GM18909 (cell line): ENCODE data around the gene ZMYND15.

Source experiments
- ATAC-seq: cut with Tn5 transposase; IDR thresholded peaks from one replicate; pipeline ENCODE4 v1.9.1; 2021; ENCODE audit warnings: mild to moderate bottlenecking; ENCODE audit not compliant: unreplicated experiment, poor library complexity

Gene ZMYND15

DNA sequence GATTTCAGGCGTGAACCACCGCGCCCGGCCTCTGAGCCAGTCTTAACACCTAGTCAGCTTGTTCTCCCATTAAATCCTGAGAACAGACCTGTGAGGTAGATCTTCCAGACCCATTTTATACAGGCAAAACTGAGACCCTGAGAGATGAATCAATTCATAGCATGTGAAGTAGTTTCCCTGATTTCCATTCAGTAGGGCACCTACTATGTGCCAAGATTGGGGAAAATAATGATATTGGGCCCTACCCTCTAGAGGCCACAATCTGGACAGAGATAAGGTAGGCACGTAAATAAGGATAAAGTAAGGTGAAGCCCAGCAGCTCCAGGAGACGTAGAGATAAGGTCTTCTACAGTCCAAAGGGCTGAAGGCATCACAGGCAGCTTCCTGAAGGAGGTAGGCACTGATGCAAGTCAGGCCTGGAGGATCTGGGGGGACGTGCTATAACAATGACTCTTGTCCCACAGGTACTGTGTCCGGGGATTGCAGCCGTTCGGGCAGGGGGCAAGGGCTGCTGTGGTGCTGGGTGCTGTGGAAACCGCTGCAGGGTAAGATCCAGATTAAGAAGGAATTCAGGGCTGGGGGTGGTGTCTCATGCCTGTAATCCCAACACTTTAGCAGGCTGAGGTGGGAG, 40.8 kb downstream of the ZMYND15 start:
- no peak for ATAC-seq

DNA sequence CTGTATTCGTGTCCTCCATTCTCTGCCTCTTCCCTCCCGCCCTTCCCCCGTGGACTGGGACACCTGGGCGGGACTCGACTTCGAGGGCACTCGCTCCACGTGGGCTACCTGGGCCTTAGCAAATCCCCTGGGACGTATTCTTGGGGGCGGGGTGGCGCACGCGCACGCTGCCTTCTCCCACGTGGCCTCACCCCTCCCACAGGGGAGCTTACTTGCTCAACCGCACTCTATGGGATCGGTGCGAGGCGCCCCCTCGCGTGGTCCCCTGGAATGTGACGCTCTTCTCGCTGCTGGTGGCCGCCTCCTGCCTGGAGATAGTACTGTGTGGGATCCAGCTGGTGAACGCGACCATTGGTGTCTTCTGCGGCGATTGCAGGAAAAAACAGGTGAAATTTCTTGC, 43.0 kb downstream of the ZMYND15 start:
- no peak for ATAC-seq

DNA sequence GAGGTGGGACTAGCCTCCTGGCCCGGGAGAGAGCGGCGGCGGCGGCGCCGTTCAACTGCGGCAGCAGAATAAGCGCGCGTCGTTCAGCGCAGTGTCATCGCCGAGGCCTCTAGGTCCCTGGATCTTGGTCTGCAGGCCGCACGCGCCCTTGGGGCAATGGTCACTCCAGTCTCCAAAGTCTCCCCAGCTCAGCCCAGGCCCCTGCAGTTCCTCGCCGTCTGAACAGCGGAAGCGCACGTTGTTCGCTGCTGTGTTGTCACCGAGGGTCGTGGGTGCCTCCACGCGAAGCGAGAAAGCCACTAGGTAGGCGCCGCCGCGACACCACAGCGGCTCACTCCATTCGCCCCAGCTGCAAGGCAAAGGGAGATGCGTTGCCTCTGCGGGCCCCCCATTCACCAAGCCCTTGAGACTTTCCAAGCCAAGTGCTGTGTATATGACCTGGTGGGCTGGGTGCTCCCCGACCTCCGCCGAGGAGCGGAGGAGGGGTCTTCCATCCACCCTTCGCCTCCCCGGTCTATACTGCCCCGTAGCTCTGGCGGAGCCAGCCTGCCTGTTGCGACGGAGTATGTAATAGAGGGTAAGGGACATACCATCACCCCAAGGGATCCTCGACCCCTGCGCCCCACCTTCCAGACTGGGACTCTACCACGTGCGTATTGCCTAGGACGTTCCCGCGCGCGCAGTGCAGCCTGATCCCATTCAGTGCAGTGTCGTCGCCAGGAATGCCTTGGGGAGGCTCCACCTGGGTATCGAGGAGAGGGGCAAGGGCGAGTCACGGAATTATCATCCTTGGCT, 45.9 kb downstream of the ZMYND15 start:
- no peak for ATAC-seq

DNA sequence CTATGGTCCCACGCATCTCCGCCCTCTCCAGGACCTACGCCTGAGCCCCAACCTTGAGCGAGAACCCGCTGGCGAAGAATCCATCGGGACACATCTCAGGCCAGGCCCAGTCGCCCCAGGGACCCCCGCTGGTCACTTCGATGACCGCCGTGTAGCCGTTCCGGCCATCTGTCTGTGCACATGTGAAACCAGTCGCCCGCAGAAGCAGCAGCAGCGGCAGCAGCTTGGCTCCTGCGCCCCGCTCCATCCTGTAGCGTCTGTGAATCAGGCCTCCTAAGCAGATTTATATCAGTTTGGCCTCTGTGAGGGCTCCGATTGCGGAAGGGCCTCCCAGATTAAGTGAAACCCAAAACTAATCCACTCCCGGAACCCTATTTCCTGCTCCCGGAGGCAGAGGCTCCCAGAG, 46.5 kb downstream of the ZMYND15 start, which contains the start of gene VMO1:
VMO1 (minus strand) TSS at position 259 of the 406 bp plus-strand sequence; CDS start at position 247, 12 bp downstream.
- no peak for ATAC-seq

DNA sequence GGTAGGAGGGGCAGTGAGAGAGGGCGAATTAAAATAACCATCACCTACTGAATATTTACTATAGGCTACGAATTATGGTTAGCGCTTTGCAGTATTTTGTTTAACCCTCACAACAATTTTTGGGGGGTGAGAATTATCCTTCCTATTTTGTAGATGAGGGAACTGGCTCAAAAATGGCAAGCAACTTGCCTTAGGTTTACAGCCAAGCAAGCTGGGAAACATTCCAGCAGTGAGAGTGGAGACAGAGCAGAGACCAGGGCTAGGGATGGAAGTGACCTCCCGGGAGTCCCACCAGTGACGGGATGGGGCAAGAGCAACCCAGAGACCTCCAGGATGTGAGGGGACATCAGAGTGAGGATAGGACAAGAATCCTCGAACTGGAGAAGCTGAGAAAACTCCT, 46.9 kb downstream of the ZMYND15 start:
- no peak for ATAC-seq

DNA sequence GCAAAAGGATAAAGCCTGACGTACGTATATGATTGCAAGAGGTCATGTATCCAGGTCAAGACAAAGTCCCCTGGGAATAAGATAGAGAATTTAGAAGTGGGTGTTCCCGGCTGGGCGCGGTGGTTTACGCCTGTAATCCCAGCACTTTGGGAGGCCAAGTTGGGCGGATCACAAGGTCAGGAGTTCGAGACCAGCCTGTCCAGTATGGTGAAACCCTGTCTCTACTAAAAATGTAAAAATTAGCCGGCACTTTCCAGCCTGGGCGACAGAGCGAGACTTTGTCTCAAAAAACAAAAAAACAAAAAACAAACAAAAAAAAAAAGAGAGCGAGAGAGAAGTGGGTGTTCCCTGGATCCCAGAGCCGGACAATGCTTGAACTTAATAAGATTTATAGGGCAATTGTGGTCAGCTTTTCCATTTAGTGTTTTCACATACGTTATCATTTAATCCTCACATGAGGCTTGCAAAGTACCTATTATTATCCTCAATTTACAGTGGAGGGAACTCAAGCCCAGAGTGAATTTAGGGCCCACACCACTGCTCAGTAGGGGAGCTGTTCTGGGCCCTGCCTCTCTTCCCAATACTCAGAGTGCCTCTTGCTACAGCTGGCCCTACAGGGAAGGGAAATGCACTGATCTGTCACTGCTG, 48.6 kb downstream of the ZMYND15 start:
- ATAC-seq, result no peak

DNA sequence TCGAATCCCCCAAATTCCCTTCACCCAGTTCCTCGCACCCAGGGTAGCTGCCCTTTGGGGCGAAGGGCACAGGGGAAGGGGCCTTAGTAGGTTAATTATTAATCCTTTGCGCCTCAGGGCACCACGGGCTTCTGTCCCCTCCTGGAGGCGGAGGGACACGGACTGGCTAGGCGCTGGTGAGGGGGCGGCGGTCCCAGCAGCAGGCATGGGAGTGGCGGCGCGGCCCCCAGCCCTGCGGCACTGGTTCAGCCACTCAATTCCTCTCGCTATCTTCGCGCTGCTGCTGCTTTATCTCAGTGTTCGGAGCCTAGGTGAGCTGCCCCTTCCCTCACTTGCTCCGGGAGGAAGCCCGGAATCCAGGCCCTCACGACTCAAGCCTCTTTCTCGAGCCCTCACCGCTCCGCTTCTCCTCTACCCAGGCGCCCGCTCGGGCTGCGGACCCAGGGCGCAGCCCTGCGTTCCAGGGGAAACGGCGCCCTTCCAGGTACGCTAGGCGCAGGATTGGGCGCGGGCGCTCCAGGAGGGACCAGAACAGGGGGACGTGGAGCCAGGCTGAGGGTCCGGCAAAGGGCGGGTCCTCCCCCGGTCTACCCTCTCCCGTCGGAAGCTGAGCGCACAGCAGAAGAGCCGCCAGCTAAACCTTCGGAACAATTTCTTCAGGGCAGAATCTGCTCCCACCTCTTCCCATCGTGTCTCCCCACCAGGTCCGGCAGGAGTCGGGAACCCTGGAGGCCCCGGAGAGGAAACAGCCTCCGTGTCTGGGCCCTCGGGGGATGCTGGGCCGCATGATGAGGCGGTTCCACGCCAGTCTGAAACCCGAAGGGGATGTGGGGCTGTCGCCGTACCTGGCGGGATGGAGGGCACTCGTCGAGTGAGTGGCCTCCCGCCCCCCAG, 49.4 kb downstream of the ZMYND15 start, which contains the start of gene GLTPD2:
GLTPD2 (plus strand) TSS at position 158 of the 894 bp plus-strand sequence; CDS start at position 206, 48 bp downstream.
- ATAC-seq, result peak; percentile 4

DNA sequence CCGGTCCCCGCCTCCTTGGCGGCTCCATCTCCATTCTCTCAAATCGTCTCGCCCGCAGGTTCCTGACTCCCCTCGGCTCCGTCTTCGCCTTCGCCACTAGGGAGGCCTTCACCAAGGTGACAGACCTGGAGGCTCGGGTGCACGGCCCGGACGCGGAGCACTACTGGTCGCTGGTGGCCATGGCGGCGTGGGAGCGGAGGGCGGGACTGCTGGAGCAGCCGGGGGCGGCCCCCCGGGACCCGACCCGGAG, 50.0 kb downstream of the ZMYND15 start:
- ATAC-seq, result no peak

DNA sequence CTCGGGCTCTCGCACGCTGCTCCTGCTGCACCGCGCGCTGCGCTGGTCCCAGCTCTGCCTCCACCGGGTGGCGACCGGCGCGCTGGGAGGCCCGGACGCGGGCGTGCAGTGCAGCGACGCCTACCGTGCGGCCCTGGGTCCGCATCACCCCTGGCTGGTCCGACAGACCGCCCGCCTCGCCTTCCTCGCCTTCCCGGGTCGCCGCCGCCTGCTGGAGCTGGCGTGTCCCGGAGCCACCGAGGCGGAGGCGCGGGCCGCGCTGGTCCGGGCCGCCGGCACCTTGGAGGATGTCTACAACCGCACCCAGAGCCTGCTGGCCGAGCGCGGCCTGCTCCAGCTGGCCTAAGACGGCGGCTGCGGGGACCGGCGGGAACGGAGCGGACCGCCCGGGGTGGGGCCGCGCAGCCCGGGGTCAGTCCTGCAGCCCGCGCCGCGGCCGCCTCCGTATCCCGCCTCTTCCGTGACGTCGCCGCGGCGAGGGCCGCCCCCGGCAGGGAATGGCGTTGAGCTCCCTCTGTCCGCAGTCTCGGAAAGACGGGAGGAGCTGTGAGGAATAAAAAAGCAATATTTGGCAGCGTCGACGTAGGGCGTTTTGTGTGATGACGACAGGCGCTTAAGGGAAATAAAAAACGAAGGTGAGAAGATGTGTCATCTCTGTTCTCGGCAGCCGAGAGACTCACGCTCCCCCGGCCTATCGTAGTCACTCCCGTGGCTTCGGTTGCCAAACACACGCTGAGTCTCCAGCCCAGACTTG, 50.5 kb downstream of the ZMYND15 start:
- peak; percentile 93 for ATAC-seq

DNA sequence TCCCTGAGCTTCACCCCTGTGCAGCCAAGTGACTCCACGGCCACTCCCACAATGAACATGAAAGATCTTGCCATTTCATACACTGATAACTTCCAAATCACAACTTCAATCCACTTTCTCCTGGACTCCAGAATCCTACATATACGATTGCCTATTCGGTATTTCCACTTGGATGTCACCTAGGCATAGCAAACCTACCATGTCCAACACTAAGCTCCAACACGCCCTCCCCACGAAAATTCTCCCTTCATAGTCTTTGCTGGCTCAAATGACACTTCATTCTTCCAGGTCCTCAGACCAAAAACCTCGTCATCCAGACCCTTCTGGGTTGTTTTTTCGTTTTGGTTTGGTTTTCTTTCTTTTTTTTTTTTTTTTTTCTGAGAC, 51.1 kb downstream of the ZMYND15 start:
- ATAC-seq, result no peak

DNA sequence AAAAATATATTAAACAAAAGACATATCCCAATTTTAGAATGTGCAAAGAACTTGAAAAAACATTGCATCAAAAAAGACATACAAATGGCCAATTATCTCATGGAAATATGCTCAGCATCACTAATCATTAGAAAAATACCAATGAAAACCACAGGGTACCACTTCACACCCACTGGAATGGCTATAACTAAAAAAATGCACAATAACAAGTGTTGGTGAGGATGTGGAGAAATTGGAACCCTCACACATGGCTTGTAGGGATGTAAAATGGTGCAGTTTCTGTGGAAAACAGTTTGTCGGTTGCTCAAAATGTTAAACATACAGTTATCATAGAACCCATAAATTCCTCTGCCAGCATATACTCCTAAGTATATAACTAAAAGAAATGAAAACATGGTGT, 55.5 kb downstream of the ZMYND15 start:
- no peak for ATAC-seq
